Endothelial cell of umbilical vein (primary cell): ENCODE results near the gene RUVBL1. TPM values are rescaled to one million over a fixed set of nuclear protein-coding genes. Genes with fewer than 3 reads are reported as not detected.

ENCODE experiments used
- BruUV-seq: library from RNA; stranded (reverse); fragments of 400-500 nt; replicated peaks from 2 replicates; lab custom pipeline; 2021; lab: Mats Ljungman, UMichigan
- CTCF ChIA-PET: fragments of 300-600, 350-600 bp; sonication (Branson Sonifier 250); formaldehyde crosslinking; loops from one replicate; lab custom pipeline; 2021; ENCODE audit warnings: antibody characterized with exemption, inconsistent platforms; lab: Charles Lee
- POLR2A ChIA-PET: fragments of 300-600, 350-600 bp; sonication (Branson Sonifier 250); formaldehyde crosslinking; loops from one replicate; lab custom pipeline; 2021; ENCODE audit warnings: antibody characterized with exemption, inconsistent platforms; lab: Charles Lee
- DNase-seq: peaks from one replicate; pipeline ENCODE4 v3.0.0-alpha.2; 2011; ENCODE audit warnings: low read depth, low spot score
- FAIRE-seq: peaks from 2 replicates; lab custom pipeline; 2011; peaks lifted over from hg19 to GRCh38; lab: Jason Lieb, UNC
- H2AFZ ChIP-seq: 2 replicates; pipeline ENCODE4 v1.6.0; 2012; ENCODE audit warnings: low read depth, low read length, control low read depth, inconsistent platforms
- H3K27ac ChIP-seq: 2 replicates; pipeline ENCODE4 v1.5.1; 2011; ENCODE audit warnings: low read depth, mild to moderate bottlenecking, control low read depth, low read length, moderate library complexity; ENCODE audit not compliant: insufficient read depth
- H3K27me3 ChIP-seq, 2 experiments: 2 replicates each; pipeline versions ENCODE4 v1.6.0 to v1.6.1; 2011; ENCODE audit warnings: low read length in 2 of 2, mixed read lengths in 1 of 2; ENCODE audit not compliant: control insufficient read depth in 2 of 2, insufficient read depth in 2 of 2
- H3K36me3 ChIP-seq, 2 experiments: 2 replicates in 1 of 2; 3 replicates in 1 of 2; pipeline ENCODE4 v1.5.1; 2011; ENCODE audit warnings: low read length in 2 of 2, mild to moderate bottlenecking in 1 of 2, moderate library complexity in 1 of 2; ENCODE audit not compliant: control insufficient read depth in 2 of 2, insufficient read depth in 2 of 2; ENCODE audit errors: extremely low read depth in 1 of 2
- H3K4me1 ChIP-seq: 3 replicates; pipeline ENCODE4 v1.5.1; 2011; ENCODE audit warnings: mild to moderate bottlenecking, low read length; ENCODE audit not compliant: control insufficient read depth, insufficient read depth; ENCODE audit errors: extremely low read depth
- H3K4me2 ChIP-seq: 2 replicates; pipeline ENCODE4 v1.6.1; 2011; ENCODE audit warnings: low read length, control low read depth, mixed read lengths; ENCODE audit not compliant: insufficient read depth
- H3K4me3 ChIP-seq, 3 experiments: fragments of 200-600 bp in 1 of 3; sonication (generic), shearing (Covaris generic) in 1 of 3; replicated peaks in 1 of 3; 2 replicates each; pipeline ENCODE4 v1.5.1; 2011 to 2016; ENCODE audit warnings: control low read depth in 3 of 3, low read length in 3 of 3, mild to moderate bottlenecking in 2 of 3, inconsistent platforms in 1 of 3, low read depth in 1 of 3, moderate library complexity in 1 of 3; ENCODE audit not compliant: insufficient read depth in 1 of 3
- H3K79me2 ChIP-seq: 2 replicates; pipeline ENCODE4 v1.6.0; 2012; ENCODE audit warnings: low read length, inconsistent platforms; ENCODE audit not compliant: control insufficient read depth, insufficient read depth
- H3K9ac ChIP-seq: replicated peaks from 2 replicates; pipeline ENCODE3; 2011; ENCODE audit warnings: low read length, control low read depth; ENCODE audit not compliant: insufficient read depth; ENCODE audit errors: extremely low read depth
- H3K9me1 ChIP-seq: replicated peaks from 3 replicates; pipeline ENCODE4 v1.6.0; 2011; ENCODE audit warnings: mild to moderate bottlenecking, low read length; ENCODE audit not compliant: control insufficient read depth, insufficient read depth; ENCODE audit errors: extremely low read depth
- H3K9me3 ChIP-seq: replicated peaks from 2 replicates; pipeline ENCODE4 v1.5.1; 2012; ENCODE audit warnings: low read length, inconsistent platforms; ENCODE audit not compliant: control insufficient read depth, insufficient read depth
- H4K20me1 ChIP-seq: replicated peaks from 2 replicates; pipeline ENCODE3; 2011; ENCODE audit warnings: mild to moderate bottlenecking, low read length; ENCODE audit not compliant: control insufficient read depth, insufficient read depth; ENCODE audit errors: extremely low read depth
- EZH2 ChIP-seq: IDR thresholded peaks from 2 replicates; pipeline ENCODE4 v1.6.1; 2012; ENCODE audit warnings: borderline replicate concordance, low read depth, mild to moderate bottlenecking, moderate library complexity, low read length, inconsistent platforms; ENCODE audit not compliant: severe bottlenecking
- FOS ChIP-seq: IDR thresholded peaks from 2 replicates; pipeline ENCODE4 v1.6.1; 2011; ENCODE audit warnings: mild to moderate bottlenecking, low read length, moderate library complexity, borderline replicate concordance; ENCODE audit not compliant: insufficient read depth
- JUN ChIP-seq: IDR thresholded peaks from 2 replicates; pipeline ENCODE4 v1.6.1; 2011; ENCODE audit warnings: borderline replicate concordance, low read depth; ENCODE audit not compliant: insufficient read length, insufficient read depth
- MYC ChIP-seq: IDR thresholded peaks from one replicate; pipeline ENCODE4 v1.6.1; 2011; ENCODE audit warnings: mild to moderate bottlenecking, low read depth, low read length
- POLR2A ChIP-seq: IDR thresholded peaks from 2 replicates; pipeline ENCODE4 v1.6.1; 2012; ENCODE audit warnings: low read depth, mild to moderate bottlenecking, control low read depth, low read length
- dilution Hi-C: fragments of 300-500 bp; cut with MboI; formaldehyde crosslinking; loops from one replicate; pipeline ENCODE4 v1.15.0; 2019; ENCODE audit warnings: low sequenced_read_pairs; ENCODE audit not compliant: extremely low pct_ligation_motif_present
- intact Hi-C: fragments of 100-400 bp; cut with micrococcal nuclease; formaldehyde crosslinking; loops from one replicate; pipeline ENCODE4 v1.10.0; 2022
- polyA plus RNA-seq, 4 experiments: library from polyadenylated mRNA; depleted of rRNA in 3 of 4; stranded (reverse) in 3 of 4; unstranded in 1 of 4; fragments of >200 nt; gene quantifications; 2 replicates each; pipeline versions ENCODE4 v1.2.1 to v1.2.3, GENCODE V29; 2011 to 2012; ENCODE audit warnings: missing spikeins in 1 of 4
- total RNA-seq: library from RNA; stranded (reverse); gene quantifications from 2 replicates; pipeline ENCODE4 v1.2.3, GENCODE V29; 2021
- TF ChIP-seq, protein P1 (sequence below), 2 donors: IDR thresholded peaks; 1 replicate in 1 of 2; 2 replicates in 1 of 2; pipeline ENCODE4 v1.5.1; 2011; ENCODE audit warnings: low read length in 2 of 2, mild to moderate bottlenecking in 2 of 2, moderate library complexity in 2 of 2, control low read depth in 1 of 2, inconsistent platforms in 1 of 2, low read depth in 1 of 2; ENCODE audit not compliant: insufficient read depth in 1 of 2; ENCODE audit errors: extremely low read depth in 1 of 2

Gene RUVBL1
- total and polyA plus RNA-seq, 2 donors (not counting 3 experiments of a cell fraction or from before 2014, with no cell fraction given): 52.5 to 58.5 TPM

DNA sequence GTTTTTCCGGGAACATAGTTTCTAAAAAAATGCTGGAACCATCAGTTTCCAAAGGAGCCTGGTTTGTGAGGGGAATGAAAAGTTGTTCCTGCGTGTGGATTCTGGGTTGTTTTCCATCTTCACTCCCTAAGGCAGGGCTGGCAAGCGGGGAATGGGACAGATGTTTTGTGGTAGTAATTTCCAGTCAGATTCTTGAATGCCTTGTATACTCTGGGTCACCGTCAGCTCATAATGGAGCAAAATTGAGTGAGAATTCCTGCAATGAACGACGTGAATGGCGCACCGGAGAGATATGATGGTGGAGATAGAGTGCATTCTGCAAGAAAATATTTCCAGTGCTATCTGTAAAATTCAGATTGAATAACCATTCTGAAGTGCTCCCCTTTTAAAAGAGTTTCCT, 49.6 kb upstream of the RUVBL1 start:
- no peak for TF ChIP-seq JUN
- no peak for TF ChIP-seq MYC
- TF ChIP-seq, protein P1, sequence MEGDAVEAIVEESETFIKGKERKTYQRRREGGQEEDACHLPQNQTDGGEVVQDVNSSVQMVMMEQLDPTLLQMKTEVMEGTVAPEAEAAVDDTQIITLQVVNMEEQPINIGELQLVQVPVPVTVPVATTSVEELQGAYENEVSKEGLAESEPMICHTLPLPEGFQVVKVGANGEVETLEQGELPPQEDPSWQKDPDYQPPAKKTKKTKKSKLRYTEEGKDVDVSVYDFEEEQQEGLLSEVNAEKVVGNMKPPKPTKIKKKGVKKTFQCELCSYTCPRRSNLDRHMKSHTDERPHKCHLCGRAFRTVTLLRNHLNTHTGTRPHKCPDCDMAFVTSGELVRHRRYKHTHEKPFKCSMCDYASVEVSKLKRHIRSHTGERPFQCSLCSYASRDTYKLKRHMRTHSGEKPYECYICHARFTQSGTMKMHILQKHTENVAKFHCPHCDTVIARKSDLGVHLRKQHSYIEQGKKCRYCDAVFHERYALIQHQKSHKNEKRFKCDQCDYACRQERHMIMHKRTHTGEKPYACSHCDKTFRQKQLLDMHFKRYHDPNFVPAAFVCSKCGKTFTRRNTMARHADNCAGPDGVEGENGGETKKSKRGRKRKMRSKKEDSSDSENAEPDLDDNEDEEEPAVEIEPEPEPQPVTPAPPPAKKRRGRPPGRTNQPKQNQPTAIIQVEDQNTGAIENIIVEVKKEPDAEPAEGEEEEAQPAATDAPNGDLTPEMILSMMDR (IDR thresholded peaks at IDR 0.05; ENCODE audit: extremely low read depth in 1 of 2, insufficient read depth in 1 of 2, low read depth in 1 of 2, low read length in 2 of 2): no peak
- TF ChIP-seq EZH2: no peak
- TF ChIP-seq FOS: no peak
- no peak for TF ChIP-seq POLR2A
- DNase-seq (no peak), FAIRE-seq (no peak)
- dilution Hi-C loops: no loop called here
- H3K4me1 ChIP-seq: no peaks in the 10 kb centered on the region
- H3K9me3 ChIP-seq: no peaks in the 10 kb centered on the region
- H3K79me2 ChIP-seq: no peaks in the 10 kb centered on the region
- BruUV-seq: no TSS peak
- H3K36me3 ChIP-seq: no peaks in the 10 kb centered on the region
- intact Hi-C loops: loop anchor here (5.0 kb wide), 2 partner anchors 249 to 309 kb away; no protein-coding TSS in a partner anchor
- no peak overlapping the region for H3K4me2 ChIP-seq
- ChIA-PET POLR2A (no interaction called here), CTCF (interaction anchor here (1.0 to 1.1 kb wide), 3 partner anchors 149 to 411 kb away, joined by 3 to 9 read pairs (median 4); no protein-coding TSS in a partner anchor)
- H3K9ac ChIP-seq: no peak overlapping the region
- H2AFZ ChIP-seq: no peak overlapping the region
- H3K9me1 ChIP-seq: no peaks in the 10 kb centered on the region
- no peak overlapping the region for H3K27ac ChIP-seq
- no peak overlapping the region for H3K4me3 ChIP-seq
- no peaks in the 10 kb centered on the region for H3K27me3 ChIP-seq
- no peaks in the 10 kb centered on the region for H4K20me1 ChIP-seq
